Osteoblast (primary cell): Measurements from ENCODE around the gene VPS37C. TPM values are rescaled to one million over a fixed set of nuclear protein-coding genes. Genes with fewer than 3 reads are reported as not detected.

Experiments used
- DNase-seq: peaks from one replicate; pipeline ENCODE4 v3.0.0; 2011; ENCODE audit warnings: low spot score, mixed read lengths; ENCODE audit not compliant: insufficient read length; ENCODE audit errors: missing footprints
- H2AFZ ChIP-seq: 2 replicates; pipeline ENCODE4 v1.6.0; 2011; ENCODE audit warnings: mild to moderate bottlenecking, low read length
- H3K27ac ChIP-seq: 2 replicates; pipeline ENCODE4 v1.5.1; 2011; ENCODE audit warnings: mild to moderate bottlenecking, low read depth, low read length, moderate library complexity
- H3K27me3 ChIP-seq: 2 replicates; pipeline ENCODE4 v1.6.0; 2012; ENCODE audit warnings: mild to moderate bottlenecking, control low read depth, inconsistent platforms, low read length, moderate library complexity; ENCODE audit not compliant: insufficient read depth
- H3K36me3 ChIP-seq: 2 replicates; pipeline ENCODE4 v1.5.1; 2011; ENCODE audit warnings: mild to moderate bottlenecking, low read length, control low read depth, moderate library complexity; ENCODE audit not compliant: insufficient read depth
- H3K4me1 ChIP-seq: 2 replicates; pipeline ENCODE4 v1.5.1; 2011; ENCODE audit warnings: mild to moderate bottlenecking, low read length, control low read depth, moderate library complexity; ENCODE audit not compliant: insufficient read depth
- H3K4me2 ChIP-seq: 2 replicates; pipeline ENCODE4 v1.6.0; 2011; ENCODE audit warnings: mild to moderate bottlenecking, low read length; ENCODE audit not compliant: insufficient read depth
- H3K4me3 ChIP-seq: fragments of 200-600 bp; sonication (generic); 3 replicates; pipeline ENCODE4 v1.5.1; 2012; ENCODE audit warnings: mild to moderate bottlenecking, low read length, inconsistent platforms; ENCODE audit not compliant: insufficient read depth
- H3K79me2 ChIP-seq: 2 replicates; pipeline ENCODE4 v1.6.0; 2012; ENCODE audit warnings: mild to moderate bottlenecking, low read length, control low read depth, inconsistent platforms; ENCODE audit not compliant: insufficient read depth
- H3K9me3 ChIP-seq: 2 replicates; pipeline ENCODE4 v1.5.1; 2011; ENCODE audit warnings: low read depth, low read length, control low read depth
- H4K20me1 ChIP-seq: 2 replicates; pipeline ENCODE4 v1.6.0; 2012; ENCODE audit warnings: mild to moderate bottlenecking, low read length, control low read depth; ENCODE audit not compliant: insufficient read depth
- total RNA-seq: library from RNA; depleted of rRNA; stranded (reverse); fragments of >200 nt; gene quantifications from 2 replicates; pipeline ENCODE4 v1.2.3, GENCODE V29; 2012
- TF ChIP-seq, protein P1 (sequence below): IDR thresholded peaks from 2 replicates; pipeline ENCODE4 v1.5.1; 2011; ENCODE audit warnings: mild to moderate bottlenecking, low read depth, low read length, moderate library complexity; ENCODE audit errors: extremely low read depth

The VPS37C gene
- total RNA-seq, 1 donor, result 19.2 TPM

DNA sequence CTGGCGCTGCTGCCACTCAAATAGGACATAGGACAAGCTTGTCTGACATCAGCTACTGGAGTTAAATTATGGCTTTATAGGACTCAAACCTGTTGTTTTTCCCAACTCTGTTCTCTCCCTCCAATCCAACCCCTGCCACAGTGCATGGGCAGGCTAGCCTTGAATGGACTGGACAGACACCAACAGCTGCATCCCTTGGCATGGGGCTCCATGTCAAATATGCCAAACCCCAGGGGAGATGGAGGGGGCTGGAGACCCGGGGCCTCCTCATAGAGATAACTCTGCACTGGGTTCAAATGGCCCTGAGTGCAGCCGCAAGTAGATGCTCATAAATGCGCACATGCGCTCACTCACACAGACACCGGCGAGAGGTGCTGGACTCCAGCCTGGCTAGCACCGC is 30.0 kb downstream of the VPS37C start:
- Histone ChIP-seq H3K4me1 (peaks cover 17% of the 10 kb centered on the region), H3K4me3 (no peak overlapping the region), H3K27me3 (peaks cover 3% of the 10 kb centered on the region), H2AFZ (no peak overlapping the region), H3K4me2 (no peak overlapping the region), H3K27ac (no peak overlapping the region), H4K20me1 (peaks cover 38% of the 10 kb centered on the region), H3K36me3 (peaks cover 4% of the 10 kb centered on the region), H3K9me3 (no peaks in the 10 kb centered on the region), H3K79me2 (no peaks in the 10 kb centered on the region)
- DNase-seq, result no peak
- TF ChIP-seq, protein P1, sequence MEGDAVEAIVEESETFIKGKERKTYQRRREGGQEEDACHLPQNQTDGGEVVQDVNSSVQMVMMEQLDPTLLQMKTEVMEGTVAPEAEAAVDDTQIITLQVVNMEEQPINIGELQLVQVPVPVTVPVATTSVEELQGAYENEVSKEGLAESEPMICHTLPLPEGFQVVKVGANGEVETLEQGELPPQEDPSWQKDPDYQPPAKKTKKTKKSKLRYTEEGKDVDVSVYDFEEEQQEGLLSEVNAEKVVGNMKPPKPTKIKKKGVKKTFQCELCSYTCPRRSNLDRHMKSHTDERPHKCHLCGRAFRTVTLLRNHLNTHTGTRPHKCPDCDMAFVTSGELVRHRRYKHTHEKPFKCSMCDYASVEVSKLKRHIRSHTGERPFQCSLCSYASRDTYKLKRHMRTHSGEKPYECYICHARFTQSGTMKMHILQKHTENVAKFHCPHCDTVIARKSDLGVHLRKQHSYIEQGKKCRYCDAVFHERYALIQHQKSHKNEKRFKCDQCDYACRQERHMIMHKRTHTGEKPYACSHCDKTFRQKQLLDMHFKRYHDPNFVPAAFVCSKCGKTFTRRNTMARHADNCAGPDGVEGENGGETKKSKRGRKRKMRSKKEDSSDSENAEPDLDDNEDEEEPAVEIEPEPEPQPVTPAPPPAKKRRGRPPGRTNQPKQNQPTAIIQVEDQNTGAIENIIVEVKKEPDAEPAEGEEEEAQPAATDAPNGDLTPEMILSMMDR, result no peak

DNA sequence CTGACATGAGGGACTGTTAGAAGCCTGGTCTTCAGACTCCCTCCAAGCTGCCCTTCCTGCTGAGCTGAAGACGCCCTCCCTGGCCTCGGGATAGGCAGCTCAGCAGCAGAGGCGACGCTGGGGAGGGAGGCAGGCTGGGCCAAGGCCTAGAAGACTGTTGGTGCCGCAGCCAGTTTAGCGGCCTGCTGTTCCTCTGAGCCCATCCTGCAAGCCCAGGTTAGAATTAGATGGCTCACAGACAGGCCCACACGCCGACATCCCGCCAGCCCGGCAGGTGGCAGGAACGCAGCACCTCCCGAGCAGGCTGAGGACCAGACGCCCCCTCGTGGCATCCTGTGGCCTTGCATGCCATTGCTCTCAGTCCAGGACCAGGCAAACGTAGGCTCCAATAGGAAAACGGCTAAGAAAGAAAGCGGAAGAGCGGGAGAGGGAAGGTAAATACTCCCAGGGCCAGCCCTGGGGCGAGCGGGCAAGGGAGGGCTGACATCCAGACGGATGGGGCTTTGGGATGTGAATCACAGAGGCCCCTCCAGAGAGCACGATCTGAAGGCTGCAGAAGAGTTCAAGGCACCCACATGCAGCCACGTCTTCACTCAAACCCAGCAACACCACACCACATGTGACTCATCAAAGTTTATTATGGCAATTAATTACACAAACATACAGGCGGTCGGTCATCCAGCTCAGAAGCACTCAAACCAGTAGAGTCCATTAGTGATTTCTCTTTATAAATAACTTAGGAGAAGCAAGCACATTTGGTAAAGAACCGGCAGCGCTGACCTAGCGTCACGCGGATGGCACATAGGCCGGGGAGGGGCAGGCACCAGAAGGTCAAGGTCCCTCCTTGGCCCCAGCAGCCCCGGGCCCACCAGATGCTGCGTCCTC is 31.3 kb downstream of the VPS37C start:
- Histone ChIP-seq H3K4me1 (peaks cover 19% of the 10 kb centered on the region), H3K9me3 (no peaks in the 10 kb centered on the region), H3K27ac (peak overlapping the region; percentile 34), H3K79me2 (no peaks in the 10 kb centered on the region), H3K4me3 (peak overlapping the region; percentile 46), H3K36me3 (peaks cover 3% of the 10 kb centered on the region), H3K27me3 (peaks cover 16% of the 10 kb centered on the region), H2AFZ (peak overlapping the region; percentile 35), H3K4me2 (peak overlapping the region; percentile 61), H4K20me1 (peaks cover 35% of the 10 kb centered on the region)
- TF ChIP-seq, protein P1, result peak; percentile 99
- peak; percentile 99 for DNase-seq

DNA sequence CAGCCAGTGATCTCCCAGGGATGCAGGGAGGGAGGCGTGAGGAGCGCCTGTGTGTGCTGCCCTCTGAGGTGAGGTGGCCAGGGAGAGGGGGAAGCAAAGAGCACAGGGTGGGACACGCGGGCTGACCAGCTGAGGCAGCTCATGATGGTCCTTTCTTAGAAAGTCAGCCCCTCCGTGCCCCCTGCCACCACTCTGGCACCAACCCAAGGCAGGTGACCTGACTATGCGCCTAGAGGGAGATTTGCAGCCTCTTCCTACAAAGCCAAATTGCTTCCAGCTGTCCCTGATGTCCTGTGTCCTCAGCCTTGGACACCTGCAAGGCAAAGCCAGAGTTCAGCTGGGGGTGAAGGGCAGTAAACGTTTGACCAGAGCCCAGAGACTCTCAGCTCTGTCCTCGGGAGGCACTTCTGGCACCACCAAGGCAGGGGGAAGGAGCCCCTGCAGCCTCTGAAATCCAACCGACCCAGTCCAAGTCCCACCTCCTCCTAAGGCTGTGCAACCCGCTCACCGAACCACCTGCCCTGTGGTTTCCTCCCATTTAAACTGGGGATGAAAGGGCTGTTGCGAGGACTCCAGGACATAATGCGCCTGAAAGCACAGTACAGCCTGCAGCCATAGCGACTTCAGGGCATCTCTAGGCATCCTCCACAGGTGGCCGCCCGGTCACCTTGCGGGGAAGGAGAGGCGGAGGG is 32.1 kb downstream of the VPS37C start:
- peak overlapping the region; percentile 15 for H3K4me3 ChIP-seq
- H3K27ac ChIP-seq, result no peak overlapping the region
- no peaks in the 10 kb centered on the region for H3K36me3 ChIP-seq
- DNase-seq, result no peak
- peaks cover 19% of the 10 kb centered on the region for H3K4me1 ChIP-seq
- TF ChIP-seq, protein P1, result no peak
- peaks cover 19% of the 10 kb centered on the region for H3K27me3 ChIP-seq
- no peaks in the 10 kb centered on the region for H3K9me3 ChIP-seq
- no peaks in the 10 kb centered on the region for H3K79me2 ChIP-seq
- H2AFZ ChIP-seq, result no peak overlapping the region
- peak overlapping the region; percentile 61 for H3K4me2 ChIP-seq
- H4K20me1 ChIP-seq, result peaks cover 30% of the 10 kb centered on the region

DNA sequence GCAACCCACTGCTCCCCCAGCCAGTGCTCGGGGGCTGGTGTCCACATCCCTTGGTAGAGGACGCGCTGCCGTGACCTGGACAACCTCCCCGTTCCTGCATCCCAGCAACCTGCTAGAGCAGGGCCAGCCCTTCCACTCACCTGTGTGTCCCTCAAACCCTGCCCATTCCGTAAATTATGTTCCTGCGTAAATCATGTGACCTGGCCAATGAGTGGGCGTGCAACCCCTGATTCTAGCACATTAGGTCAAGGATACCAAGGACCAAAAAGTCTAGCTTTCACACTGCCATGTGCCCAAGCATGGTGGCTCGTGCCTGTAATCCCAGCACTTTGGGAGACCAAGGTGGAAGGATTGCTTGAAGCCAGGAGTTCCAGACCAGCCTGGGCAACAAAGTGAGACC is 33.2 kb downstream of the VPS37C start:
- TF ChIP-seq, protein P1, result no peak
- H3K4me3 ChIP-seq, result no peak overlapping the region
- H2AFZ ChIP-seq, result no peak overlapping the region
- H4K20me1 ChIP-seq, result peaks cover 24% of the 10 kb centered on the region
- peaks cover 19% of the 10 kb centered on the region for H3K27me3 ChIP-seq
- peaks cover 19% of the 10 kb centered on the region for H3K4me1 ChIP-seq
- no peaks in the 10 kb centered on the region for H3K36me3 ChIP-seq
- H3K27ac ChIP-seq, result no peak overlapping the region
- no peaks in the 10 kb centered on the region for H3K9me3 ChIP-seq
- no peak overlapping the region for H3K4me2 ChIP-seq
- no peak for DNase-seq
- H3K79me2 ChIP-seq, result no peaks in the 10 kb centered on the region
